Type B pancreatic cell (in vitro differentiated cells): Measurements from ENCODE around the gene LIMS2. TPM values are rescaled to one million over a fixed set of nuclear protein-coding genes. Genes with fewer than 3 reads are reported as not detected.

Experiments
- DNase-seq: peaks from one replicate; pipeline ENCODE4 v3.0.0; 2021; ENCODE audit warnings: mixed read lengths; ENCODE audit not compliant: unreplicated experiment; ENCODE audit errors: extremely low spot score
- H3K27ac Mint-ChIP-seq: 2 replicates; pipeline ENCODE4 v1.8.0; 2021; ENCODE audit warnings: mild to moderate bottlenecking, mixed read lengths
- H3K27me3 Mint-ChIP-seq: 2 replicates; pipeline ENCODE4 v1.8.0; 2021; ENCODE audit warnings: mixed read lengths
- H3K36me3 Mint-ChIP-seq: 2 replicates; pipeline ENCODE4 v1.8.0; 2021; ENCODE audit warnings: mixed read lengths
- H3K4me1 Mint-ChIP-seq: one replicate; pipeline ENCODE4 v1.8.0; 2021; ENCODE audit warnings: mixed read lengths; ENCODE audit not compliant: unreplicated experiment
- H3K4me3 Mint-ChIP-seq: 2 replicates; pipeline ENCODE4 v1.8.0; 2021; ENCODE audit warnings: mild to moderate bottlenecking, mixed read lengths
- H3K9me3 Mint-ChIP-seq: 2 replicates; pipeline ENCODE4 v1.8.0; 2021; ENCODE audit warnings: mixed read lengths
- total RNA-seq: library from RNA; stranded (reverse); gene quantifications from 2 replicates; pipeline ENCODE4 v1.2.1, GENCODE V29; 2021; ENCODE audit warnings: low replicate concordance
- TF ChIP-seq, protein P1 (sequence below): fragments of 200-600 bp; sonication (generic); conservative IDR thresholded peaks from 2 replicates; pipeline ENCODE4 v1.5.0; 2021; ENCODE audit warnings: antibody characterized with exemption, mild to moderate bottlenecking

The LIMS2 gene
- total RNA-seq, 1 donor from 2014 or later: 13.1 TPM

DNA sequence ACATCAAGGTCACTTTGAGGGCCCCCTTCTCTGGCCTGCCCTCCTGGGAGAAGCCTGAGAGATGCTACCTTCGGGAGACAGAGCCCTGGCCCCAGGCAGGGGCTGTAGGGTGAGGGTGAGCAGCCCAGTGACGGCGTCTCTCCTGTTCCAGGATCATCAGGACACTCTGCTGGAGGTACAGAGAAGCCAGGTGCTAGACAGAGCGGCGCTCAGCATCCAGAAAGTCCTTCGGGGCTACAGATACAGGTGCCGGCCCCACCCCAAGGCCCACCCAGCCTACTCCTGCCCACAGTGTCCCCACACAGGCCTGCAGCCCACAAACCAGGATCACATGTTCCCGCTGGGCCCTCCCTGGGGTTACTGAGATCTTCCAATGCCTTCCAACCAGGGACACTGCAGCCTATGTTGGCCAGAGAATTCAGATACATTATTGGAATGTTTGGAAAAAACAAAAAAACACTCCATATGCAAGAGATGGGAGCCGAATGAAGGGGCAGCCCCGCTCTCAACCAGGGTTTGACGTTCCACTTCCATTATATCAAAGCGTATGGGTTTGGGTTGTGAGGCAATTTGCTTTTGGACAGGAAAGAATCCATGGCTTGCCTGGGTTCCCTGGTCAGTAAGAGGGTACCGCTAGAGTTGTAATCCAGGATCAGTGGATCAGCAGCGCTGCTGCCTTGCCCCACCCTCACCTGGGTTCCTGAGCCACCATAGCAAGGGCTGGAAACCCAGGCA, 78.9 kb downstream of the LIMS2 start:
- Mint-ChIP-seq H3K4me3 (no peak overlapping the region), H3K27ac (no peak overlapping the region), H3K4me1 (no peaks in the 10 kb centered on the region), H3K27me3 (peaks cover 12% of the 10 kb centered on the region), H3K9me3 (no peaks in the 10 kb centered on the region), H3K36me3 (no peaks in the 10 kb centered on the region)
- DNase-seq: peak; percentile 54
- TF ChIP-seq, protein P1, sequence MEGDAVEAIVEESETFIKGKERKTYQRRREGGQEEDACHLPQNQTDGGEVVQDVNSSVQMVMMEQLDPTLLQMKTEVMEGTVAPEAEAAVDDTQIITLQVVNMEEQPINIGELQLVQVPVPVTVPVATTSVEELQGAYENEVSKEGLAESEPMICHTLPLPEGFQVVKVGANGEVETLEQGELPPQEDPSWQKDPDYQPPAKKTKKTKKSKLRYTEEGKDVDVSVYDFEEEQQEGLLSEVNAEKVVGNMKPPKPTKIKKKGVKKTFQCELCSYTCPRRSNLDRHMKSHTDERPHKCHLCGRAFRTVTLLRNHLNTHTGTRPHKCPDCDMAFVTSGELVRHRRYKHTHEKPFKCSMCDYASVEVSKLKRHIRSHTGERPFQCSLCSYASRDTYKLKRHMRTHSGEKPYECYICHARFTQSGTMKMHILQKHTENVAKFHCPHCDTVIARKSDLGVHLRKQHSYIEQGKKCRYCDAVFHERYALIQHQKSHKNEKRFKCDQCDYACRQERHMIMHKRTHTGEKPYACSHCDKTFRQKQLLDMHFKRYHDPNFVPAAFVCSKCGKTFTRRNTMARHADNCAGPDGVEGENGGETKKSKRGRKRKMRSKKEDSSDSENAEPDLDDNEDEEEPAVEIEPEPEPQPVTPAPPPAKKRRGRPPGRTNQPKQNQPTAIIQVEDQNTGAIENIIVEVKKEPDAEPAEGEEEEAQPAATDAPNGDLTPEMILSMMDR: no peak

DNA sequence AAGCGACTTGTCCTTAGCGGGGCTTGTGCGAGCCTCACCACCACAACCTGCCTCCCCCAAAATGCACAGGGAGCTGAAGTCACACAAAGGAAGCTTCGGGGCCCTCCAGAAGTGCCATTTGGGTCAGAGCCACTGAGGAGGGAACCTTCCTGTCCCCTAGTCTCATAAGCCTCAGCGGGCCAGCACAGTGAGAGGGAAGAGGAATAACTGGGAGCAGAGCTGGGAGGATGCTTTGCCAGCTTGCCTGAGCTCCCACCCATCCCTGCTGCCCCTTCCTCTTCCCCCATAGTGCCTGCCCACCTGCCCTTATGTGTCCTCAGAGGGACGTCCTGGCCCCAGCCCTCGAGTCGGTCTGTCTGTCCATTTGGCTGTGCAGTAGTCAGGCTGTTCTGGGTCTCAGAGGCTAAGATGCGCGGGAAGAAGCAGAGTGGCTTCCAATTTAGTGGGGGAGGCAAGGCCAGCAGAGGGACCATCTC, 81.2 kb downstream of the LIMS2 start:
- Mint-ChIP-seq H3K4me3 (no peak overlapping the region), H3K36me3 (no peaks in the 10 kb centered on the region), H3K9me3 (no peaks in the 10 kb centered on the region), H3K4me1 (no peaks in the 10 kb centered on the region), H3K27ac (no peak overlapping the region), H3K27me3 (peaks cover 6% of the 10 kb centered on the region)
- DNase-seq: no peak
- TF ChIP-seq, protein P1: no peak

DNA sequence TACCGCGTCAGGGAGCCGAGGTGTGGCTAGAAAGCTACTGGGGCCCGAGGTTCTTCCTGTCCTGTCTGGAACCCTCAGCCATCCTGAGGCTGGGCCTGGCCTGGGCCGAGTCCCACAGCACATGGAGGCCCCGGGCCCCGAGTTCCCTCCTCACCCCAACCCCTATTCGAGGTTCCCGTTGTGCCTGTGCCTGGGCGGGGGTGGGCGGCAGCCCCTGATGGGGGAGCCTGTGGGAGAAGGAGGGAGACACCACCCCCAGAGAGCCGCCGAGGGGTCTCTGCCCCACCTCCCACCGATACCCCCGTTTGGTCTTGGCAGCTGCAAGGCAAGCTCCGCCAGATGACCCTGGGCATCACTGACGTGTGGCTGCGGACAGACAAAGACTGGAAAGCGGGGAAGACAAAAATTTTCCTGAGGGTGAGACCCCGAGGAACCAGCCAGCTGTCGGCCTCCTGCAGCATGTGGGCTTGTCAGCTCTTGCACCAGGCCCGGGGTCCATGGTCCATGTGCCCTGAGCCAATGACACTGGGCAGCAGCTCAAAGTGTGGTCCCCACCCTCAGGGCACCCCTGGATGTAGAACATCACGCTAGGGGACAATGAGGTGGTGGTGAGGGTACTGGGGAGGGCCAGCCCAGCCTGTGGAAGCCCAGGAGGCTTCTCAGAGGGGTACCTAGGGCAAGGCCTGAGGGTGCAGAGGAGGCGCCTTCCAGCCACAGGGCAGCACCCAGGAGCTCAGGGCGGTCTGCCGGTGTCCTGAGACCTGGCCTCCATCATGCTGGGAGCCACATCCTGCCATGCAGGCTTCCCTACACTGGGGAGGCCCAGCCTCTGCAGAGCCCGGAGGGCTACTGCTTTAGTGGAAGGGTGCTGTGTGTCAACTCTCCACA, 81.9 kb downstream of the LIMS2 start:
- H3K4me1 Mint-ChIP-seq: no peaks in the 10 kb centered on the region
- H3K9me3 Mint-ChIP-seq: no peaks in the 10 kb centered on the region
- peaks cover 6% of the 10 kb centered on the region for H3K27me3 Mint-ChIP-seq

DNA sequence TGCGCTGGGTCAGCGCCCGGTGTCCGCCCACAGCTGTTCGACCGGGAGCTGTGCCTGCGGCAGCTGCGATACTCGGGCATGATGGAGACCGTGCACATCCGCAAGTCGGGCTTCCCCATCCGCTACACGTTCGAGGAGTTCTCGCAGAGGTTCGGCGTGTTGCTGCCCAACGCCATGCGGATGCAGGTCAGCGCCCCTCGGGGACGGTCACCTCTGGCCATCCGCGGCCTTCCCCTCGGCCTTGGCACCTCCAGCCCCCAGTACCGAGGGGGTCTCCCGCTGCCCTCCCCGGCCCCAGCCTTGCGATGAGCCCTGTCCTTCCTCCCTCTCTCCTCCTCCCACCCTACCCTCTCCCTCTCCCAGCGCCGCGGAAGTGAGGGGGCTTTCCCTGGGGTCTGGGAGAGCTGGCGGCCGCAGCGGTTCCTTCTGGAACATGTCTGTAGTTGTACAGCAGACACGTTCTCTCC, 82.5 kb downstream of the LIMS2 start:
- DNase-seq: peak; percentile 68

More for the DNA sequence above, 81.9 kb downstream of the LIMS2 start:
- TF ChIP-seq, protein P1: no peak
- no peak overlapping the region for H3K27ac Mint-ChIP-seq
- DNase-seq: peak; percentile 65
- H3K36me3 Mint-ChIP-seq: no peaks in the 10 kb centered on the region
- no peak overlapping the region for H3K4me3 Mint-ChIP-seq

DNA sequence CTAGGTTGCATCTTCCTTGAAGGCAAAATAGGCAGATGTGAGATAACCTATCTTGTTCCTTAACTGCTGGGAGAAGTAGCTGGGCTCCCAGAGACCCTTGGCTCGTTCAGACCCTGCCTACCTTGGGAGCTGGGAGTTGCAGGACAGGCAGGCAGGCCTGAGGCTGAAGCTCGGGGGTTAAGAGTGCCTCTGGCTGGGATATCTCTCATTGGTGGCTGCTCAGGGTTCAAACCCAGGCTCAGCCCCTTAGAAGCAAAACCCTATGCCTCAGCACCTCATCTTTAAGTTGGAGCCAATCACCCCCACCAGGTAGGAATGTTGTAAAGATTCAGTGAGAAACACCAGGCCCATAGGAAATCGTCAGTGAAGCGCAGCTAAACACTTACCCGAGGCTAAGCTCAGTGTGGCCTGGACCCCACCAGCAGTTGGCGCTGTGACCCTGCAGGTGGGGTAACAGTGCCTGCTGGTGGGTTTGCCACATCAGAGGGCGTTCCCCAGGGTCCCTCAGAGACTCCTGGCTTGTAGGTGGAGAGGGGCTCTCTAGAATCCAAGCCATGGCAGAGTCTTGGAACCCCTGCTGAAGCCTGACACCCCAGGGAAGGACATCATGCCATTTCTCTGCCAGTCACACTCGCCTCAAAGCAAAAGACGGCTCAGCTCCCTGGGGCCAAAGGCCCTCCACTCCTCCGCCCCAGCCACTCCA, 84.0 kb downstream of the LIMS2 start:
- Mint-ChIP-seq H3K27ac (no peak overlapping the region), H3K36me3 (no peaks in the 10 kb centered on the region), H3K27me3 (peaks cover 2% of the 10 kb centered on the region), H3K4me1 (no peaks in the 10 kb centered on the region), H3K4me3 (no peak overlapping the region), H3K9me3 (no peaks in the 10 kb centered on the region)
- peak; percentile 53 for DNase-seq
- TF ChIP-seq, protein P1: peak; percentile 83

More for the DNA sequence above, 82.5 kb downstream of the LIMS2 start:
- TF ChIP-seq, protein P1: no peak
- no peak overlapping the region for H3K27ac Mint-ChIP-seq
- no peaks in the 10 kb centered on the region for H3K4me1 Mint-ChIP-seq
- no peak overlapping the region for H3K4me3 Mint-ChIP-seq
- H3K36me3 Mint-ChIP-seq: no peaks in the 10 kb centered on the region
- H3K9me3 Mint-ChIP-seq: no peaks in the 10 kb centered on the region
- H3K27me3 Mint-ChIP-seq: peaks cover 2% of the 10 kb centered on the region
